GM12874 (cell line): ENCODE results near the gene EFL1.

Experiments used
- TF ChIP-seq, protein P1 (sequence below): IDR thresholded peaks from 2 replicates; pipeline ENCODE4 v1.5.1; 2011; ENCODE audit warnings: low read depth, mild to moderate bottlenecking, control low read depth, low read length, moderate library complexity; ENCODE audit not compliant: insufficient read depth

EFL1 gene

DNA sequence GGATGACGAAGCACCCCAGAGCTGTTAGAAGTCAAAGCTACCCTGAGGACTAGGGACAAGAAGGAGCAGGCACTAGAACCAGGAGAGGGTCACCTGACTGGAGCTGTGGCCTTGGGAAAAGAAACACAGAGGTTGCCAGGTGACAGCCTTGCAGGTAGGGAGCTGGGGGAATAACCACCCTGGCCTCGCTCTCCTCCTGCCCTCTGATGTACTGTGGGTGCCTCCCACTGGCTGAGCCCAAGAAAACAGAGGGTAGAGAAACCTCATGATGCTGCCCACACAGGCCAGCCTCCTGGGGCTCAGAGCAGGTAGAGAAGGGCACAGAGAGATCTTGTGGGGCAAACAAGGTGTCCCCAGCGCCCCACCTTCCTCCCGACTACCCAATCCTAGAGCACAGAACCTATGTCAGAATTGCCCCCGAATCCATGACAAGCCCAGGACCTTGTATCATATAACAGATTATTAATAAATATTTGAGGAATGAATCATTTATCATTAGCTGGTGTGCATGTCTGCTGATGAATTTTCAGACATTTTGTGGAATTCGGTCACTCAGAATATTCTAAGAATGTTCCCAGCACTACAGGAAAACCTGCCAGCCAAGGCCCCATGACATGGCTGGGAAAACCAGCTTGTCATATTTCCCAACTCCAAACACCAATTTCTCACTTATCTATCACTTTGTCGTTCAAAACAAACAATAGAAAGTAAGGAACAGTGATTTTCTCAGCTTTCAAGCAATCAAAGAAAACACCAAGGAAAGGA lies 156.9 kb downstream of the EFL1 start:
- TF ChIP-seq, protein P1, sequence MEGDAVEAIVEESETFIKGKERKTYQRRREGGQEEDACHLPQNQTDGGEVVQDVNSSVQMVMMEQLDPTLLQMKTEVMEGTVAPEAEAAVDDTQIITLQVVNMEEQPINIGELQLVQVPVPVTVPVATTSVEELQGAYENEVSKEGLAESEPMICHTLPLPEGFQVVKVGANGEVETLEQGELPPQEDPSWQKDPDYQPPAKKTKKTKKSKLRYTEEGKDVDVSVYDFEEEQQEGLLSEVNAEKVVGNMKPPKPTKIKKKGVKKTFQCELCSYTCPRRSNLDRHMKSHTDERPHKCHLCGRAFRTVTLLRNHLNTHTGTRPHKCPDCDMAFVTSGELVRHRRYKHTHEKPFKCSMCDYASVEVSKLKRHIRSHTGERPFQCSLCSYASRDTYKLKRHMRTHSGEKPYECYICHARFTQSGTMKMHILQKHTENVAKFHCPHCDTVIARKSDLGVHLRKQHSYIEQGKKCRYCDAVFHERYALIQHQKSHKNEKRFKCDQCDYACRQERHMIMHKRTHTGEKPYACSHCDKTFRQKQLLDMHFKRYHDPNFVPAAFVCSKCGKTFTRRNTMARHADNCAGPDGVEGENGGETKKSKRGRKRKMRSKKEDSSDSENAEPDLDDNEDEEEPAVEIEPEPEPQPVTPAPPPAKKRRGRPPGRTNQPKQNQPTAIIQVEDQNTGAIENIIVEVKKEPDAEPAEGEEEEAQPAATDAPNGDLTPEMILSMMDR = no peak

DNA sequence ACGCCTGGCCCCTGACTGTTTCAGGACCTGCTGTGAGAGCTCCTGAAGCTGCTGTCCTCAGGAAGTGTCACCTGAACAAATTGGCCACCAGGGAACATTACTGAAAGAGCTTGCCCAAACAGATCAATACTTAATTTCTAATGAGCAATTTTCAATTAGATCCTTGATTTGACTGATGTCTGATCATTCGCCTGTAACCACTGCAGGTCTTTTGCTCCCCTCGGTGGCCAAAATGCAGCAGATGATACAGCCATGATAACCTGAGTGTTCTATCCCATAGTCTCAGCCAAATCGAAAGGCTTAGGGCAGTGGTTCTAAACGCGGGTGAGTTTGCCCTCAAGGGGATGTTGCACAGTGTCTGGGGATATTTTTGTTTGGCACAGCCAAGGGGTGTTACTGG lies 159.1 kb downstream of the EFL1 start:
- TF ChIP-seq, protein P1 = no peak

- TF ChIP-seq, protein P1 = no peak
Observed at GRCh38 chr15:82100111-82100929, 162.2 kb downstream of the EFL1 start.

GRCh38 chr15:82098674-82099073 lies 163.9 kb downstream of the EFL1 start:
- TF ChIP-seq, protein P1 = no peak

DNA sequence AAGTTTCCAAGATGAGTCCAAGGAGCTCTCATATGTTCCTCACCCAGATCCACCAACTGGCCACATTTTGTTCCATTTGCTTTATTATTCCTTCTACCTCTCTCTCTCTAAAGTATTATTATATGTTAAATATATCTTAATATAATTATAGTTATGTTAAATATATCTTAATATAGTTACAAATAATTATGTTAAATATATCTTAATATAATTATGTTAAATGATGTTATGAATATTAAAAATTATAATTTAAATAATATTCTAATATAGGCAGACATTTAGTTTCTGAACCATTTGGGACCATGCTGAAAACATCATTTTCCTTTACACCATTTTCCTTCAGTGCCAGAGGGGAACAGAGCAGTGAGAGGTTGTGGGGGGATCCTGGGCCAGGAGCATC lies 166.7 kb downstream of the EFL1 start:
- TF ChIP-seq, protein P1 = no peak

GRCh38 chr15:82093774-82094211 lies 168.7 kb downstream of the EFL1 start:
- TF ChIP-seq, protein P1 = no peak

DNA sequence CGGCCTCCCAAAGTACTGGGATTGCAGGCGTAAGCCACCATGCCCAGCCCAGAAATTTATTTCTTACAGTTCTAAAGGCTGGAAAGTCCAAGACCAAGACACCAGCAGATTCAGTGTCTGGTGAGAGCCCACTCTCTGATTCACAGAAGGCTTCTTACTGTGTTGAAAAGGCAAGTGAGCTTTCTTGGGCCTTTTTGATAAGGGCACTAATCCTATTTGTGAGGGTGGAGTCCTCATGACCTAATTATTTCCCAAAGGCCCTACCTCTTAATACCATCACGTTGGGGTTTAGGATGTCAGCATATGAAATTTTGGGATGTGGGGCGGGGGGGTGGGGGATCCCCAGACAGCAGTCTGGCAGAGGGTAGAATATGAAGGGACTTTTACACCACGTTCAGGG lies 169.2 kb downstream of the EFL1 start:
- TF ChIP-seq, protein P1 = no peak
